Mesothelial cell of epicardium (in vitro differentiated cells): ENCODE data around the gene ATP2A1. TPM values are rescaled to one million over a fixed set of nuclear protein-coding genes. Genes with fewer than 3 reads are reported as not detected.

Experiments used
- DNase-seq, 2 experiments: peaks; one replicate each; pipeline ENCODE4 v3.0.0; 2021; ENCODE audit warnings: low spot score in 2 of 2; ENCODE audit not compliant: unreplicated experiment in 2 of 2
- H3K27ac Mint-ChIP-seq: 2 replicates; pipeline ENCODE4 v1.8.0; 2021; ENCODE audit warnings: mixed read lengths
- H3K27me3 Mint-ChIP-seq: 2 replicates; pipeline ENCODE4 v1.8.0; 2021; ENCODE audit warnings: low read depth, mixed read lengths
- H3K36me3 Mint-ChIP-seq: 2 replicates; pipeline ENCODE4 v1.8.0; 2021; ENCODE audit warnings: mixed read lengths
- H3K4me1 Mint-ChIP-seq: 2 replicates; pipeline ENCODE4 v1.8.0; 2021; ENCODE audit warnings: mixed read lengths
- H3K4me3 Mint-ChIP-seq: 2 replicates; pipeline ENCODE4 v1.8.0; 2021; ENCODE audit warnings: mild to moderate bottlenecking, moderate library complexity, mixed read lengths
- H3K9me3 Mint-ChIP-seq: 2 replicates; pipeline ENCODE4 v1.8.0; 2021; ENCODE audit warnings: mixed read lengths
- total RNA-seq: library from RNA; stranded (reverse); gene quantifications from 3 replicates; pipeline ENCODE4 v1.2.1, GENCODE V29; 2021
- TF ChIP-seq, protein P1 (sequence below): fragments of 200-600 bp; sonication (generic); IDR thresholded peaks from one replicate; pipeline ENCODE4 v1.5.0; 2021; ENCODE audit warnings: antibody characterized with exemption; ENCODE audit not compliant: unreplicated experiment

ATP2A1 gene
- total RNA-seq, 1 donor from 2014 or later = 3.0 TPM

DNA sequence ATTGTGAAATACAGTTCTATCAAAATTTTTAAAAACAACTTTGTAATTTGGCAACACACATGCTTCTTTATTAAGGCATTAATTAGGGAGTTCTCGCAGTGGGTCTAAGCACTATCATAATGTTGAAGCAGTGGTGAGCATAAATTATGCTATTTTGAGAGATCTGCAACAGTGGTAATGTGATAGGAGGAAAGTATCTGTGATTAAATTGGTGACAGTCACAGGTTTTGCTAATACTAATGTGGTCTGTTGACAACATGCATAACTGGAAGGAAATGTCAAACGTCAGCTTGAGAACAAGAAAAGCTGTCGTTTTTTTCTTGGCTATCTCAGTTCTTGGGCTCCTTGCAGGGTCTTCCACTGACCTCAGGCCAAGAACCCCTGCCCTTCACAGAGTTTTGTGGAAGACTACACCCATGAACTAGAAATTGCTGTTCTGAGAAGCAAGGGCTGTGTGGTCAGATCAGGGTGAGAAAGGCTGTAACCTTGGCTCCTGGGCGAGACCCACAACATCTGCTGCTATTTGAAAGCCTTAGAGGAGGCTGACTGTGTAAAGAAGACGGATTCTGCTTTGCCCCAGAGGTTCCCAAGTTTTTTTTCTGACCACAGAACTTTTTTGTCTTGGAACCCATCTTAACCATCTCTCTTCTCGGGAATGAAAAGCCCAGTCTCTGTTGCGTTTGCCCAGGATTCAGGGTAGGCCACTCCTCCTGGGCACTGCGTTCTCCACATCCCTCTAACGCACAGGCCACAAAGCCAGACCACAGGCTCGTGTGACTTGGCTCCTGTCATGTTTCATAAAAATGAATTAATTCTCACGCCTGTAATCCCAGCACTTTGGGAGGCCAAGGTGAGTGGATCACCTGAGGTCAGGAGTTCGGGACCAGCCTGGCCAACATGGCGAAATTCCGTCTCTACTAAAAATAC lies 13.9 kb downstream of the ATP2A1 start:
- no peaks in the 10 kb centered on the region for H3K4me1 Mint-ChIP-seq
- H3K36me3 Mint-ChIP-seq = no peaks in the 10 kb centered on the region
- TF ChIP-seq, protein P1, sequence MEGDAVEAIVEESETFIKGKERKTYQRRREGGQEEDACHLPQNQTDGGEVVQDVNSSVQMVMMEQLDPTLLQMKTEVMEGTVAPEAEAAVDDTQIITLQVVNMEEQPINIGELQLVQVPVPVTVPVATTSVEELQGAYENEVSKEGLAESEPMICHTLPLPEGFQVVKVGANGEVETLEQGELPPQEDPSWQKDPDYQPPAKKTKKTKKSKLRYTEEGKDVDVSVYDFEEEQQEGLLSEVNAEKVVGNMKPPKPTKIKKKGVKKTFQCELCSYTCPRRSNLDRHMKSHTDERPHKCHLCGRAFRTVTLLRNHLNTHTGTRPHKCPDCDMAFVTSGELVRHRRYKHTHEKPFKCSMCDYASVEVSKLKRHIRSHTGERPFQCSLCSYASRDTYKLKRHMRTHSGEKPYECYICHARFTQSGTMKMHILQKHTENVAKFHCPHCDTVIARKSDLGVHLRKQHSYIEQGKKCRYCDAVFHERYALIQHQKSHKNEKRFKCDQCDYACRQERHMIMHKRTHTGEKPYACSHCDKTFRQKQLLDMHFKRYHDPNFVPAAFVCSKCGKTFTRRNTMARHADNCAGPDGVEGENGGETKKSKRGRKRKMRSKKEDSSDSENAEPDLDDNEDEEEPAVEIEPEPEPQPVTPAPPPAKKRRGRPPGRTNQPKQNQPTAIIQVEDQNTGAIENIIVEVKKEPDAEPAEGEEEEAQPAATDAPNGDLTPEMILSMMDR = no peak
- H3K27ac Mint-ChIP-seq = no peak overlapping the region
- no peaks in the 10 kb centered on the region for H3K27me3 Mint-ChIP-seq
- H3K9me3 Mint-ChIP-seq = no peaks in the 10 kb centered on the region
- DNase-seq = no peak
- H3K4me3 Mint-ChIP-seq = no peak overlapping the region

DNA sequence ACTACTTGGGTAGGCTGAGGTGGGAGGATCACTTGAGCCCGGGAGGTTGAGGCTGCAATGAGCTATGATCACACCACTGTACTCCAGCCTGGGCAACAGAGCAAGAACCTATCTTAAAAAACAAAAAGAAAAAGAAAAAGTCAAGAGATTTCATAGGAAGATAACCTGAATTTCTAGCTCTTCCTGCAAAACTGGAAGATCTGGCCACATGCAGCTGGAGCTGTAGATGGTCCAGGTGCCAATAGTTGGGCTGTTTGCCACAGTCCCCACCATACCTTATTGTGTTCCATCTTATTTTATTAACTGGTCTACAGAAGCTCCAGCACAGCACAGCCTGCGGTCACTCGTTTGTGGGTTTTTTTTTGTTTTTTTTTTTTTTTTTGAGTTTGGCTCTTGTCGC lies 15.0 kb downstream of the ATP2A1 start:
- Mint-ChIP-seq H3K27ac (no peak overlapping the region), H3K4me1 (no peaks in the 10 kb centered on the region), H3K4me3 (no peak overlapping the region), H3K27me3 (no peaks in the 10 kb centered on the region), H3K36me3 (no peaks in the 10 kb centered on the region), H3K9me3 (no peaks in the 10 kb centered on the region)
- no peak for DNase-seq
- TF ChIP-seq, protein P1 = no peak

DNA sequence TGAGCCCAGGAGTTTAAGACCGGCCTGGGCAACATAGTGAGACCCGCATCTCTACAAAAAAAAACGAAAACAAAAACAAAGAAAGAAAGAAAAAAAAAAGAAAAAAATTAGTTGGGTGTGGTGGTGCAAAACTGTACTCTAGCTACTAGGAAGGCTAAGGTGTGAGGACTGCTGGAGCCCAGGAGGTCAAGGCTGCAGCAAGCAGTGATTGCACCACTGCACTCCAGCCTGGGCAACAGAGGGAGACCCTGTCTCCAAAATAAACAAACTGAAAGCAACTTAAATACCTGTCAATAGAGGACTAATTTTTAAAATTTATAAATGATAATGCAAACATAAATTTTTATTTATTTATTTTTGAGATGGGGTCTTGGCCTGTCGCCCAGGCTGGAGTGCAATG lies 17.3 kb downstream of the ATP2A1 start:
- TF ChIP-seq, protein P1 = no peak
- H3K4me3 Mint-ChIP-seq = no peak overlapping the region

DNA sequence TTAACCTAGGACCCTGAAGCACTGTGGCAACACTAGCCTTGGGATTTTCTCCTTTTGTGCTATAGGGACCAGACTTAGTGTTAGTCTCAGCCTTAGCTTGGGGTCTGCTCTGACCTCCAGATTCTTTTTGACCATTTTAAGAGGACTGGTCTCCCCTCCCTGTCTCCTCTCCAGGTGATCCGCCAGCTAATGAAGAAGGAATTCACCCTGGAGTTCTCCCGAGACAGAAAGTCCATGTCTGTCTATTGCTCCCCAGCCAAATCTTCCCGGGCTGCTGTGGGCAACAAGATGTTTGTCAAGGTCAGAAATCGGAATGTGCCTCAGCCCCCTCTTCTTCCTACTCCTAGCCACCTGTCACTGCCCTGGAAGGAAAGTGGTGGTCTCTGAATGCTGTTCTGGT lies 19.5 kb downstream of the ATP2A1 start:
- Mint-ChIP-seq H3K27ac (no peak overlapping the region), H3K4me1 (no peaks in the 10 kb centered on the region), H3K36me3 (no peaks in the 10 kb centered on the region), H3K27me3 (no peaks in the 10 kb centered on the region), H3K4me3 (no peak overlapping the region), H3K9me3 (no peaks in the 10 kb centered on the region)
- no peak for DNase-seq
- TF ChIP-seq, protein P1 = no peak

More for the DNA sequence above, 17.3 kb downstream of the ATP2A1 start:
- no peaks in the 10 kb centered on the region for H3K36me3 Mint-ChIP-seq
- H3K9me3 Mint-ChIP-seq = no peaks in the 10 kb centered on the region
- DNase-seq = no peak
- no peaks in the 10 kb centered on the region for H3K27me3 Mint-ChIP-seq
- no peaks in the 10 kb centered on the region for H3K4me1 Mint-ChIP-seq
- H3K27ac Mint-ChIP-seq = no peak overlapping the region

DNA sequence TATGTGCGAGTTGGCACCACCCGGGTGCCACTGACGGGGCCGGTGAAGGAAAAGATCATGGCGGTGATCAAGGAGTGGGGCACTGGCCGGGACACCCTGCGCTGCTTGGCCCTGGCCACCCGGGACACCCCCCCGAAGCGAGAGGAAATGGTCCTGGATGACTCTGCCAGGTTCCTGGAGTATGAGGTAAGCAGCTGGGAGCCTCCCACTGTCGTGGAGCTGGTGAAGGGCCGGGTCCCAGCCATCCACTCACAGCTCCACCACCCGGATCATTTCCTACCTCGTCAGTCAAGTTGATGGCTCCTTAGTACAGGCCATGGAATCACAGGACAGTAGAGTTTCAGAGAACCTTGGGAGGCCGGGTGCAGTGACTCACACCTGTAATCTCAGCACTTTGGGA lies 20.0 kb downstream of the ATP2A1 start:
- Mint-ChIP-seq H3K27ac (no peak overlapping the region), H3K9me3 (no peaks in the 10 kb centered on the region), H3K27me3 (no peaks in the 10 kb centered on the region), H3K36me3 (no peaks in the 10 kb centered on the region), H3K4me1 (no peaks in the 10 kb centered on the region), H3K4me3 (no peak overlapping the region)
- TF ChIP-seq, protein P1 = no peak
- no peak for DNase-seq
